Neural progenitor cell (in vitro differentiated cells): Measurements from ENCODE around the gene NEK10.

ENCODE experiments used
- EZH2 ChIP-seq: fragments of 200-600 bp; sonication (generic); IDR thresholded peaks from 2 replicates; pipeline ENCODE4 v1.6.1; 2017; ENCODE audit warnings: antibody characterized with exemption, mild to moderate bottlenecking, moderate library complexity
- EZH2phosphoT487 ChIP-seq: fragments of 200-600 bp; sonication (generic); IDR thresholded peaks from 2 replicates; pipeline ENCODE4 v1.6.1; 2017; ENCODE audit warnings: antibody characterized with exemption
- TF ChIP-seq, protein P1 (sequence below): fragments of 200-600 bp; sonication (generic); IDR thresholded peaks from 2 replicates; pipeline ENCODE4 v1.5.1; 2017; ENCODE audit warnings: antibody characterized with exemption, mild to moderate bottlenecking

DNA sequence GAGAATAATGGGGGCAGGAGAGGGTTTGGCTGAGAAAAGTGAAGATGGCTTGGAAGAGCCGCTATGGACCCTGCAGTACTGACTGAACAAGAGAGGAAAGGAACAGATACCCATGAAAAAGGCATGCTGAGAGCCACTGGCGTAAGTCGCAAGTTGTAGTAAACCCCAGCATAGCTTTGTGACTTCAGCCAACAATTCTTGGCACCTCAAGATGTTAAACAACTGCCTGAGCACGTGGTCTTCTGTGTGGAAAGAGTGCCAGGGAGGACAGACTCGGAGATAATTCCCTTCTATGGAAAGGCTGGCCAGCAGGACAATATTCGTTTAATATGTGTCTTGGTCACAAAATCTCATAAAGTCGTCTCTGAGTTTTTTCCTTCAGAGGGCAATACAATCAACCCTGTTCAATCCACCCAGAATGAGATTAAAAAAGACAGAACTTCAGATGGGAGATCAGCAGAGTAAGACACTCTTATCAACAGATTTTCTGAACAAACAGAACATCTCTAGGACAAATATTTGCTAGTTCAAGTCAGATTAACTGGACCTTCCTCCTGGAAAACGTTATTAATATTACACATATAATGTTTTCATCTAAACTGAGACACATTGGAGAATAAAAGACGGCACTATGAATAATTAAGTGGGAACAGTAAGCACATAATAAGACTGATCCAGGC is 49.2 kb downstream of the NEK10 start:
- TF ChIP-seq EZH2phosphoT487 = no peak
- TF ChIP-seq, protein P1, sequence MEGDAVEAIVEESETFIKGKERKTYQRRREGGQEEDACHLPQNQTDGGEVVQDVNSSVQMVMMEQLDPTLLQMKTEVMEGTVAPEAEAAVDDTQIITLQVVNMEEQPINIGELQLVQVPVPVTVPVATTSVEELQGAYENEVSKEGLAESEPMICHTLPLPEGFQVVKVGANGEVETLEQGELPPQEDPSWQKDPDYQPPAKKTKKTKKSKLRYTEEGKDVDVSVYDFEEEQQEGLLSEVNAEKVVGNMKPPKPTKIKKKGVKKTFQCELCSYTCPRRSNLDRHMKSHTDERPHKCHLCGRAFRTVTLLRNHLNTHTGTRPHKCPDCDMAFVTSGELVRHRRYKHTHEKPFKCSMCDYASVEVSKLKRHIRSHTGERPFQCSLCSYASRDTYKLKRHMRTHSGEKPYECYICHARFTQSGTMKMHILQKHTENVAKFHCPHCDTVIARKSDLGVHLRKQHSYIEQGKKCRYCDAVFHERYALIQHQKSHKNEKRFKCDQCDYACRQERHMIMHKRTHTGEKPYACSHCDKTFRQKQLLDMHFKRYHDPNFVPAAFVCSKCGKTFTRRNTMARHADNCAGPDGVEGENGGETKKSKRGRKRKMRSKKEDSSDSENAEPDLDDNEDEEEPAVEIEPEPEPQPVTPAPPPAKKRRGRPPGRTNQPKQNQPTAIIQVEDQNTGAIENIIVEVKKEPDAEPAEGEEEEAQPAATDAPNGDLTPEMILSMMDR = no peak
- TF ChIP-seq EZH2 = no peak
